ENCODE data around the gene ADAMTS18. TPM values are rescaled to one million over a fixed set of nuclear protein-coding genes. Genes with fewer than 3 reads are reported as not detected.

ADAMTS18 gene
- total RNA-seq, 4 donors from 2014 or later: 0.10 to 0.42 (median 0.16) TPM; not detected in 1

DNA sequence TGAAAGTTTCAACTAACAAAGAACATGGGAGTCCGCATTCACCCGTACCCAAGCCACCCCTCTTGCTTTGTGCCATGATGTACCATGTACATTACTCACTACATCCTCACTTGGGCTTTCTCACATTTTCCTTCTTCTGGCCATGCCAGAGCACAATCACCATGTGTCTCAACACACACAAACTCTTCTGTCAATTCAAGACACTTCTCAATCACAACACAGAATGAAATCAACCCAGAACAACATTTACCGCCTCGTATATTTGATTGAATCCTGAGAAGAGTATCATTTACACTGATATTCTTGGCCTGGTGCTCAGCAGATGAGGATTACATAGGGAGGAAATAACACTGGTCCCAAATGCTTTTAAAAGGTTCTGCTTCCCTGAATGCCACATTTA, 4.5 kb downstream of the ADAMTS18 start:
- no peak overlapping the region for H3K27ac ChIP-seq
- H3K4me1 ChIP-seq: peaks cover 7% of the 10 kb centered on the region
- H3K9me3 ChIP-seq: no peaks in the 10 kb centered on the region
- H3K36me3 ChIP-seq: no peaks in the 10 kb centered on the region
- peaks cover 46% of the 10 kb centered on the region for H3K27me3 ChIP-seq
- WGBS: 87% methylated on average over 4 of the region's 4 CpGs
- DNase-seq (ENCODE audit: low spot score in 2 of 2): no peak
- no peak overlapping the region for H3K4me3 ChIP-seq
- TF ChIP-seq CTCF (IDR thresholded peaks at IDR 0.05) (no peak), EP300 (IDR thresholded peaks at IDR 0.05) (no peak), POLR2A (IDR thresholded peaks at IDR 0.05) (no peak), POLR2AphosphoS5 (IDR thresholded peaks at IDR 0.05) (no peak)

- TF ChIP-seq POLR2AphosphoS5 (IDR thresholded peaks at IDR 0.05): no peak
- no peak for TF ChIP-seq POLR2A (IDR thresholded peaks at IDR 0.05)
- no peak for TF ChIP-seq CTCF (IDR thresholded peaks at IDR 0.05)
- no peak for TF ChIP-seq EP300 (IDR thresholded peaks at IDR 0.05)
- Histone ChIP-seq H3K36me3 (no peaks in the 10 kb centered on the region), H3K27ac (no peak overlapping the region), H3K27me3 (no peaks in the 10 kb centered on the region), H3K4me1 (no peaks in the 10 kb centered on the region), H3K4me3 (no peak overlapping the region), H3K9me3 (no peaks in the 10 kb centered on the region)
- no peak for DNase-seq (ENCODE audit: low spot score in 2 of 2)
- WGBS: 67% methylated on average over 10 of the region's 10 CpGs
Measured at GRCh38 chr16:77424871-77425604, 9.8 kb downstream of the ADAMTS18 start.

DNA sequence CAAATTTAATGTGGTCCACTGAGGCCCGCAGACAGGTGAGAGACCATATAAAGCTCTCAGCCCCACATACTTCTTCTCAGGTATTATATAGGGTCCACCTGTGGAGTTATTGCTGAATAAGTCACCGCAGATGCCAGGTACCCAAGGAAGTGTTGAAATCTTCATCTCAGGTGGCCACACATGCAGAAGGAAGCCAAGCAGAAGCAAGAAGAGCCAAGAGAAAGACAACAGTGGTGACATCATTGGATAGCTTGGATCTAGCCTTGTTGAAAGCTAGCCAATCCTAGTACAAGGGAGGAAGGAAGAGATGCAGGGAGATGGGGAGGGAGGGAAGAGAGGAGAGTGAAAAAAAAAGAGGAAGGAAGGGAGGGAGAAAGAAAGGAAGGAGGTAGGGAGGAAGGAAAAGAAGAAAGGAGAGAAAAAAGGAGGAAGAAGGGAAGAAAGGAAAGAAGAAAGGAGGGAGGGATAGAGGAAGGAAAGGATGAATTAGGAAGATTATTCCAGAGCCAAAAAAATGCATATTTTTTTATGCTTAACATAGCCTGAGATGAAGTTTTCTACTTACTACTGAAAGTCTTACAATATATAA, 12.5 kb downstream of the ADAMTS18 start:
- H3K27ac ChIP-seq: no peak overlapping the region
- no peak for DNase-seq (ENCODE audit: low spot score in 2 of 2)
- H3K4me1 ChIP-seq: no peaks in the 10 kb centered on the region
- H3K27me3 ChIP-seq: no peaks in the 10 kb centered on the region
- H3K36me3 ChIP-seq: no peaks in the 10 kb centered on the region
- H3K4me3 ChIP-seq: no peak overlapping the region
- no peak for TF ChIP-seq CTCF (IDR thresholded peaks at IDR 0.05)
- no peak for TF ChIP-seq POLR2A (IDR thresholded peaks at IDR 0.05)
- no peak for TF ChIP-seq POLR2AphosphoS5 (IDR thresholded peaks at IDR 0.05)
- TF ChIP-seq EP300 (IDR thresholded peaks at IDR 0.05): no peak
- no peaks in the 10 kb centered on the region for H3K9me3 ChIP-seq
- 84% methylated on average over 2 of the region's 2 CpGs for WGBS

- no peaks in the 10 kb centered on the region for H3K9me3 ChIP-seq
- no peak overlapping the region for H3K27ac ChIP-seq
- TF ChIP-seq CTCF (IDR thresholded peaks at IDR 0.05): no peak
- TF ChIP-seq POLR2A (IDR thresholded peaks at IDR 0.05): no peak
- no peak for TF ChIP-seq POLR2AphosphoS5 (IDR thresholded peaks at IDR 0.05)
- no peak for TF ChIP-seq EP300 (IDR thresholded peaks at IDR 0.05)
- no peaks in the 10 kb centered on the region for H3K27me3 ChIP-seq
- WGBS: 77% methylated on average over 1 of the region's 1 CpG
- H3K4me1 ChIP-seq: no peaks in the 10 kb centered on the region
- H3K4me3 ChIP-seq: no peak overlapping the region
- DNase-seq (ENCODE audit: low spot score in 2 of 2): no peak
- H3K36me3 ChIP-seq: no peaks in the 10 kb centered on the region
Measured at GRCh38 chr16:77416939-77417480, 17.8 kb downstream of the ADAMTS18 start.

DNA sequence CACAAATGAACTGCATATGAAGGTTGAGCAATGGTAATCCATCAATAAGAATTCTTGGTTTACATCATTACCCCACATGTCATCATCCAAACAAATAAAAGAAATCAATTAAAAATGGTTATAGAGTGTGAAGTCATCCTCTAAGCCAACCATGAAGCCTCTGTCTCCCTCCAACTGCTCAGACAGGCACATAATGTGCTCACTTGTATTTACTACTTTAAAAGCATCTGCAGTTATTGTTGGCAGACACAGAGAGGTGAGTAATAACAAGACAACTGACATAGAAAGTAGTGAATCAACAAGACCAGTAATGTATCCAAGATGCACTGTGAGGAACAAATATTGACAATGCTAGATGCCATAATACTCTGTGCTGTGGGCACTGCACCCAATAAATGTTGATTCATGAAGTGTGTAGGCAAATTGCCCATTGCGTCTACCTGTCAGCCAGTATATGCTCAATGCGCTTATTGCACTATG, 20.0 kb downstream of the ADAMTS18 start:
- H3K4me3 ChIP-seq: no peak overlapping the region
- TF ChIP-seq POLR2AphosphoS5 (IDR thresholded peaks at IDR 0.05) (no peak), POLR2A (IDR thresholded peaks at IDR 0.05) (no peak), CTCF (IDR thresholded peaks at IDR 0.05) (no peak)
- WGBS: 86% methylated on average over 2 of the region's 2 CpGs
- no peaks in the 10 kb centered on the region for H3K9me3 ChIP-seq
- H3K27me3 ChIP-seq: no peaks in the 10 kb centered on the region
- no peak overlapping the region for H3K27ac ChIP-seq
- no peak for DNase-seq (ENCODE audit: low spot score in 2 of 2)
- H3K4me1 ChIP-seq: no peaks in the 10 kb centered on the region
- no peaks in the 10 kb centered on the region for H3K36me3 ChIP-seq

All from suprapubic skin (tissue), 4 donors.